ENCODE data around the gene C3.

DNA sequence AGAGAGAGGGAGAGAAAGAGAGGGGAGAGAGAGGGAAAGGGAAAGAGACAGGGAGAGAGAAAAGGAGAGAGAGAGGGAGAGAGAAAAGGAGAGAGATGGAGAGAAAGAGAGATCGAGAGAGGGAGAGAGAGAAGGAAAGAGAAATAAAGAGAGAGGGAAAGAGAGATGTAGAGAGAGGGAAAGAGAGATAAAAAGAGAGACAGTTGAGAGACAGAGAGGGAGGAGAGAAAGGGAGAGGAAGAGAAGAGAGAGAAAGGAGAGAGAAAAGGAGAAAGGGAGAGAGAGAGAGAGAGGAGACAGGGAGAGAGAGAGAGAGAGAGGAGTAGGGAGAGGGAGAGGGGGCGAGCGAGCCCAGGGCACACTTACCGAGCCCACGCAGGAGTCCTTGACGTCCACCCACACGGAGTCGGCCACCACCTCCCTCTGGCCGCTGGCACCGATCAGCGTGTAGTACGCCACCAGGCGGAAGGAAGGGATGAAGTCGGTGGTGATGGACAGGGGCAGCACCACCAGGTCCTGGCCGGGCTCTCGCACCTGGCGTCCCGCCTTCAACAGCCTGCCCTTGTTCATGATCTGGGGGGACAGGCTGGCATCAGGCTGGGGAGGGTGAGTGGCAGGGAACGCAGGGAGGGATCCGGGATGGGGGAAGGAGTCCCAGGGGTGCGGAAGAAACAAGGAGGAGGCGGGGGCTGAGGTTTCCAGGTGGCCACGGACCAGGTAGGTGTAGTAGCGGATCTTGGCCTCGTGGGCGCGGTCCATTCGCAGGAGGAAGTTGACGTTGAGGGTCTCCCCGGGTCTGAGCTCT lies 10.0 kb downstream of the C3 start:
- TF ChIP-seq GATA2 (IDR thresholded peaks at IDR 0.05; ENCODE audit: low read depth, low read length) (no peak), GATA3 (IDR thresholded peaks at IDR 0.05; ENCODE audit: low read depth, low read length) (no peak)

Data from SH-SY5Y (cell line).